ENCODE measurements around the gene AKAP13. TPM values are rescaled to one million over a fixed set of nuclear protein-coding genes. Genes with fewer than 3 reads are reported as not detected.

Gene AKAP13
- total and polyA plus RNA-seq, 2 donors (not counting 1 experiment from before 2014, with no cell fraction given) = 73.8 to 358 TPM

DNA sequence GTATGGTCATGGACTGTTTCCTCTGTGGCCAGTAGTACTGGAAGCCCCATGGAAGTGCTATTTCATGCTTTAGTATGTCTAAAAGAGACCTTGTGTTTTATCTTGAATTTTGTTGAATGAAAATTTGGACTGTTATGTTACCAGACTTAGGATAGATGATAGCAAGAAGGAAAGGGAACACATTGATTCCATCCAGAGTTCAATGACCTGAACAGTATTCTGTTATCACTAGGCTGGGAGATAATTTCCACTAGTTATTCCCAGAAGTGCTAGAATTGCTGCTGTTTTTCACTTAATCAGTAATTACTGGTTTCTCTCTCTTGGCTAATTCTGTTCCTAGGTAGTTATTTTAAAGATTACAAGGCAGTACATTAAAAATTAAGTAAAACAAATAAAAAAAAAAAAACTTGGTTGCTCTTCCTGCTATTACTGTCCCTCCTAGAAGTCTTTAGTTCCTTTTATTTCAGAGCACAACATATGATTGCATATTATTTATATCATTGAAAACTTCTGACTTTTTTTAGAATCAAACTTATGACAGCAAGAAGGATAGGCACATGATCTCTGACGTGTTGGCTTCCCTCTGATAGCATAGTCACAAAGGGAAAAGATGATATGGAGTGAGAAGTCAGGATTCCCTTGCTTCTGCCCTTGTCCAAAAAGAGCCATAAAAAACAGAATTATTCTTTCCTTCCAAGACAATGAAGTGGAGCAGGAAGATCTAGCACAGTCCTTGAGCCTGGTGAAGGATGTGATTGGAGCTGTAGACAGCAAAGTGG, 342.2 kb downstream of the AKAP13 start:
- TF ChIP-seq EZH2 (IDR thresholded peaks at IDR 0.05; ENCODE audit: borderline replicate concordance, insufficient read depth, low read depth, low read length, poor library complexity, severe bottlenecking) = no peak
- TF ChIP-seq, protein P1, sequence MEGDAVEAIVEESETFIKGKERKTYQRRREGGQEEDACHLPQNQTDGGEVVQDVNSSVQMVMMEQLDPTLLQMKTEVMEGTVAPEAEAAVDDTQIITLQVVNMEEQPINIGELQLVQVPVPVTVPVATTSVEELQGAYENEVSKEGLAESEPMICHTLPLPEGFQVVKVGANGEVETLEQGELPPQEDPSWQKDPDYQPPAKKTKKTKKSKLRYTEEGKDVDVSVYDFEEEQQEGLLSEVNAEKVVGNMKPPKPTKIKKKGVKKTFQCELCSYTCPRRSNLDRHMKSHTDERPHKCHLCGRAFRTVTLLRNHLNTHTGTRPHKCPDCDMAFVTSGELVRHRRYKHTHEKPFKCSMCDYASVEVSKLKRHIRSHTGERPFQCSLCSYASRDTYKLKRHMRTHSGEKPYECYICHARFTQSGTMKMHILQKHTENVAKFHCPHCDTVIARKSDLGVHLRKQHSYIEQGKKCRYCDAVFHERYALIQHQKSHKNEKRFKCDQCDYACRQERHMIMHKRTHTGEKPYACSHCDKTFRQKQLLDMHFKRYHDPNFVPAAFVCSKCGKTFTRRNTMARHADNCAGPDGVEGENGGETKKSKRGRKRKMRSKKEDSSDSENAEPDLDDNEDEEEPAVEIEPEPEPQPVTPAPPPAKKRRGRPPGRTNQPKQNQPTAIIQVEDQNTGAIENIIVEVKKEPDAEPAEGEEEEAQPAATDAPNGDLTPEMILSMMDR (IDR thresholded peaks at IDR 0.05) = no peak

More for the DNA sequence above, 342.2 kb downstream of the AKAP13 start:
- no peaks in the 10 kb centered on the region for H3K27me3 ChIP-seq (replicated peaks in 1 of 4; ENCODE audit: control extremely low read depth in 1 of 4, control insufficient read depth in 3 of 4, insufficient read depth in 4 of 4, low read length in 3 of 4)
- no peak for ATAC-seq (ENCODE audit: low read depth)
- H3K4me3 ChIP-seq (ENCODE audit: control extremely low read depth in 1 of 5, extremely low read depth in 1 of 5, insufficient read depth in 1 of 5, low read depth in 2 of 5, low read length in 4 of 5) = no peak overlapping the region
- H3K79me2 ChIP-seq (ENCODE audit: control insufficient read depth, insufficient read depth, low read length) = peaks cover 5% of the 10 kb centered on the region
- peak overlapping the region; percentile 59 for H3K27ac Mint-ChIP-seq
- H3K27ac ChIP-seq (ENCODE audit: low read length in 2 of 2) = no peak overlapping the region
- no peak overlapping the region for H2AFZ ChIP-seq (ENCODE audit: insufficient read depth, low read depth, low read length, poor library complexity, severe bottlenecking)
- no peak for DNase-seq
- H3K4me2 ChIP-seq (replicated peaks; ENCODE audit: low read depth, low read length, poor library complexity, severe bottlenecking) = no peak overlapping the region
- H3K4me3 Mint-ChIP-seq = no peak overlapping the region
- WGBS (ENCODE audit: insufficient coverage) = no CpG with 5 or more reads among the region's 1 CpG
- intact Hi-C loops (cut with micrococcal nuclease) = loop anchor here (5.0 kb wide), 1 partner anchor 35 kb away; no protein-coding TSS in a partner anchor
- H3K36me3 ChIP-seq (replicated peaks in 1 of 2; ENCODE audit: control extremely low read depth in 1 of 2, control insufficient read depth in 1 of 2, extremely low read depth in 1 of 2, insufficient read depth in 2 of 2, low read length in 1 of 2) = peaks cover 12 to 100% of the 10 kb centered on the region in 2 experiments
- peaks cover 20% of the 10 kb centered on the region for H3K4me1 Mint-ChIP-seq
- POLR2A ChIA-PET = no interaction called here
- H4K20me1 ChIP-seq (ENCODE audit: control insufficient read depth, insufficient read depth, low read length, poor library complexity, severe bottlenecking) = peaks cover 5% of the 10 kb centered on the region
- H3K9me3 ChIP-seq (ENCODE audit: control extremely low read depth in 1 of 3, control insufficient read depth in 2 of 3, insufficient read depth in 1 of 3, low read length in 2 of 3) = no peaks in the 10 kb centered on the region
- CTCF ChIA-PET = no interaction called here
- no peak overlapping the region for H3K9ac ChIP-seq (ENCODE audit: low read length)
- H3K4me1 ChIP-seq (ENCODE audit: control insufficient read depth in 2 of 2, insufficient read depth in 2 of 2, low read length in 2 of 2) = no peaks in the 10 kb centered on the region
- H3K27me3 Mint-ChIP-seq = no peaks in the 10 kb centered on the region
- no peaks in the 10 kb centered on the region for H3K9me3 Mint-ChIP-seq (ENCODE audit: insufficient read depth)

Data from B cell (primary cell).